Measurements from ENCODE around the gene HTRA1. TPM values are rescaled to one million over a fixed set of nuclear protein-coding genes. Genes with fewer than 3 reads are reported as not detected.

HTRA1 gene
- total RNA-seq, 1 experiment from 2014 or later, result 18.6 TPM

DNA sequence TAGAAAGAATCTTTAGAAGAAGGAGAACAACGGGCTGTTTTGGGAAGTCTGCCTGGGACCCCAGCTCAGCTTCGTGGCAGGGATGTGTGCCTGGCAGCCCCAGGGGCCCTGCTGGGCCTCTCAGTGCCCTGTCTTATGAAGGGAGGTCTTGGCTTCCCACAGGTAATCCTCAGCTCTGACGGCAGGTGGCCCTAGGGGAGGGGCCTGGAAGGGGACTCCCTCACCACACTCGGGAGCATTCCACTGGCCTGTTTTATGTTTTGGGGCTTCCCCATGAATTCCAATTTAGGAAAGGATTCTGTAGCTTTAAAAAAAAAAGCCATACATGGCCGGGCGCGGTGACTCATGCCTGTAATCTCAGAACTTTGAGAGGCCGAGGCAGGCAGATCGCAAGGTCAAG is 96.2 kb downstream of the HTRA1 start:
- Histone ChIP-seq H3K4me1 (ENCODE audit: insufficient read depth, low read length) (peaks cover 28% of the 10 kb centered on the region), H4K20me1 (ENCODE audit: low read length) (no peaks in the 10 kb centered on the region), H3K79me2 (ENCODE audit: low read length) (no peaks in the 10 kb centered on the region), H3K36me3 (ENCODE audit: low read depth, low read length) (no peaks in the 10 kb centered on the region), H3K27me3 (ENCODE audit: low read length) (no peaks in the 10 kb centered on the region), H3K4me3 (ENCODE audit: low read length) (no peak overlapping the region), H3K27ac (ENCODE audit: low read length) (no peak overlapping the region), H3K9me3 (ENCODE audit: low read length) (no peaks in the 10 kb centered on the region), H3K4me2 (ENCODE audit: low read length) (no peak overlapping the region), H3K9me2 (replicated peaks; ENCODE audit: low read length) (no peaks in the 10 kb centered on the region), H2AFZ (ENCODE audit: low read length) (no peak overlapping the region), H3F3A (ENCODE audit: low read length, unreplicated experiment) (no peaks in the 10 kb centered on the region), H3K9ac (ENCODE audit: low read length) (no peak overlapping the region)
- intact Hi-C loops (cut with micrococcal nuclease), result no loop called here
- BruUV-seq (replicated peaks), result no TSS peak
- CTCF ChIA-PET, result no interaction called here
- POLR2A ChIA-PET (ENCODE audit: unreplicated experiment), result interaction anchor here (0.5 kb wide), 1 partner anchor 460 kb away, joined by 3 read pairs; no protein-coding TSS in a partner anchor
- ATAC-seq (no peak), DNase-seq (no peak)
- TF ChIP-seq, protein P1, sequence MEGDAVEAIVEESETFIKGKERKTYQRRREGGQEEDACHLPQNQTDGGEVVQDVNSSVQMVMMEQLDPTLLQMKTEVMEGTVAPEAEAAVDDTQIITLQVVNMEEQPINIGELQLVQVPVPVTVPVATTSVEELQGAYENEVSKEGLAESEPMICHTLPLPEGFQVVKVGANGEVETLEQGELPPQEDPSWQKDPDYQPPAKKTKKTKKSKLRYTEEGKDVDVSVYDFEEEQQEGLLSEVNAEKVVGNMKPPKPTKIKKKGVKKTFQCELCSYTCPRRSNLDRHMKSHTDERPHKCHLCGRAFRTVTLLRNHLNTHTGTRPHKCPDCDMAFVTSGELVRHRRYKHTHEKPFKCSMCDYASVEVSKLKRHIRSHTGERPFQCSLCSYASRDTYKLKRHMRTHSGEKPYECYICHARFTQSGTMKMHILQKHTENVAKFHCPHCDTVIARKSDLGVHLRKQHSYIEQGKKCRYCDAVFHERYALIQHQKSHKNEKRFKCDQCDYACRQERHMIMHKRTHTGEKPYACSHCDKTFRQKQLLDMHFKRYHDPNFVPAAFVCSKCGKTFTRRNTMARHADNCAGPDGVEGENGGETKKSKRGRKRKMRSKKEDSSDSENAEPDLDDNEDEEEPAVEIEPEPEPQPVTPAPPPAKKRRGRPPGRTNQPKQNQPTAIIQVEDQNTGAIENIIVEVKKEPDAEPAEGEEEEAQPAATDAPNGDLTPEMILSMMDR (conservative IDR thresholded peaks at IDR 0.05; ENCODE audit: low read depth, low read length), result no peak
- no peak for TF ChIP-seq EZH2 (IDR thresholded peaks at IDR 0.05; ENCODE audit: low read length, unreplicated experiment)
- TF ChIP-seq EZH2phosphoT487 (IDR thresholded peaks at IDR 0.05; ENCODE audit: borderline replicate concordance, low read length), result no peak

DNA sequence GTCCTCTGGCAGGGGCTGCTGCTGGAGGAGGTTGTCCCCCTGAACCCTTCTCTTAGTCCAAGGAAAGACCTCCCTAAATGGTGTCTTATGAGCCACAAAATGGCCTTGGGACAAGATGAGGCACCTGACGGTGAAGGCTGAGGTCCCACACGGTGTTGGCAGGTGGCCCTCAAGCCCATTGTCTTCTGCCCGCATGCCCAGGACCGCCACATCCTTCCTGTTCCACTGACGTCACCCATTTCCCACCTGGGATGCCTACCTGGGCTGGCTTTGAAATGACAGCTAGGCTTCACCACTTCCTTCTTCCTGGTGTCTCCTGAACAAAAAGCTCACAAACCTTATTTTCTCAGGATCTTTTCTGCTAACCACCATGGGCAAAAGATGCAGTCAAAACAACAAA is 97.1 kb downstream of the HTRA1 start:
- no peaks in the 10 kb centered on the region for H3K9me3 ChIP-seq (ENCODE audit: low read length)
- no peak overlapping the region for H2AFZ ChIP-seq (ENCODE audit: low read length)
- ATAC-seq (no peak), DNase-seq (no peak)
- peaks cover under 1% of the 10 kb centered on the region; the same call in 1 of the 2 replicates for H3K27me3 ChIP-seq (ENCODE audit: low read length)
- no peak overlapping the region for H3K9ac ChIP-seq (ENCODE audit: low read length)
- H3K4me3 ChIP-seq (ENCODE audit: low read length), result no peak overlapping the region
- no peaks in the 10 kb centered on the region for H3F3A ChIP-seq (ENCODE audit: low read length, unreplicated experiment)
- no peak overlapping the region for H3K27ac ChIP-seq (ENCODE audit: low read length)
- H3K4me1 ChIP-seq (ENCODE audit: insufficient read depth, low read length), result peaks cover 28% of the 10 kb centered on the region
- CTCF ChIA-PET, result no interaction called here
- no TSS peak for BruUV-seq (replicated peaks)
- POLR2A ChIA-PET (ENCODE audit: unreplicated experiment), result no interaction called here
- intact Hi-C loops (cut with micrococcal nuclease), result no loop called here
- H3K9me2 ChIP-seq (replicated peaks; ENCODE audit: low read length), result no peaks in the 10 kb centered on the region
- TF ChIP-seq, protein P1 (conservative IDR thresholded peaks at IDR 0.05; ENCODE audit: low read depth, low read length), result no peak
- H3K4me2 ChIP-seq (ENCODE audit: low read length), result no peak overlapping the region
- no peaks in the 10 kb centered on the region for H3K36me3 ChIP-seq (ENCODE audit: low read depth, low read length)
- H4K20me1 ChIP-seq (ENCODE audit: low read length), result no peaks in the 10 kb centered on the region
- H3K79me2 ChIP-seq (ENCODE audit: low read length), result no peaks in the 10 kb centered on the region

GRCh38 chr10:122559228-122559627 is 97.9 kb downstream of the HTRA1 start:
- ATAC-seq (no peak; the same call in 1 of the 2 replicates), DNase-seq (peak; percentile 43)
- no peaks in the 10 kb centered on the region for H3K9me2 ChIP-seq (replicated peaks; ENCODE audit: low read length)
- no TSS peak for BruUV-seq (replicated peaks)
- H3F3A ChIP-seq (ENCODE audit: low read length, unreplicated experiment), result no peaks in the 10 kb centered on the region
- H3K27me3 ChIP-seq (ENCODE audit: low read length), result peaks cover 5% of the 10 kb centered on the region; the same call in 1 of the 2 replicates
- POLR2A ChIA-PET (ENCODE audit: unreplicated experiment), result no interaction called here
- no peak overlapping the region for H3K27ac ChIP-seq (ENCODE audit: low read length)
- no peak overlapping the region for H2AFZ ChIP-seq (ENCODE audit: low read length)
- TF ChIP-seq EZH2phosphoT487 (IDR thresholded peaks at IDR 0.05; ENCODE audit: borderline replicate concordance, low read length) (no peak), EZH2 (IDR thresholded peaks at IDR 0.05; ENCODE audit: low read length, unreplicated experiment) (no peak)
- TF ChIP-seq, protein P1 (conservative IDR thresholded peaks at IDR 0.05; ENCODE audit: low read depth, low read length), result no peak
- no peak overlapping the region for H3K4me3 ChIP-seq (ENCODE audit: low read length)
- CTCF ChIA-PET, result no interaction called here
- H3K9me3 ChIP-seq (ENCODE audit: low read length), result no peaks in the 10 kb centered on the region
- no peaks in the 10 kb centered on the region for H3K36me3 ChIP-seq (ENCODE audit: low read depth, low read length)
- intact Hi-C loops (cut with micrococcal nuclease), result no loop called here
- H3K4me1 ChIP-seq (ENCODE audit: insufficient read depth, low read length), result peaks cover 28% of the 10 kb centered on the region
- H3K9ac ChIP-seq (ENCODE audit: low read length), result no peak overlapping the region
- H3K79me2 ChIP-seq (ENCODE audit: low read length), result no peaks in the 10 kb centered on the region
- H3K4me2 ChIP-seq (ENCODE audit: low read length), result 0 out of 2 replicates have a peak overlapping the region, but pooled peaks have one; percentile 28
- no peaks in the 10 kb centered on the region for H4K20me1 ChIP-seq (ENCODE audit: low read length)
